GM12878 (cell line): ENCODE data around the gene CNTD1. TPM values are rescaled to one million over a fixed set of nuclear protein-coding genes. Genes with fewer than 3 reads are reported as not detected.

Experiments used
- ATAC-seq: fragments of 200-7000 bp; cut with Tn5 transposase; 3 replicates; pipeline ENCODE4 v1.9.1; 2020; ENCODE audit warnings: mild to moderate bottlenecking, moderate library complexity
- BruUV-seq: library from RNA; stranded (reverse); fragments of 400-500 nt; replicated peaks from 2 replicates; lab custom pipeline; 2021; lab: Mats Ljungman, UMichigan
- CTCF ChIA-PET: fragments of 300-600 bp; sonication (Branson Sonifier 250); formaldehyde crosslinking; extraction: SDS; loops from one replicate; lab custom pipeline; 2021; ENCODE audit warnings: inconsistent platforms; lab: Yijun Ruan, JAX
- POLR2A ChIA-PET: fragments of 350-600 bp; formaldehyde crosslinking; extraction: SDS; loops from one replicate; lab custom pipeline; 2021; ENCODE audit warnings: inconsistent platforms; lab: Charles Lee
- RAD21 ChIA-PET: fragments of 300-600 bp; sonication (Branson Sonifier 250); formaldehyde crosslinking; loops from one replicate; lab custom pipeline; 2023; ENCODE audit warnings: antibody characterized with exemption; ENCODE audit not compliant: unreplicated experiment; lab: Charles Lee
- SMC1A ChIA-PET: fragments of 300-600 bp; sonication (Branson Sonifier 250); formaldehyde crosslinking; loops from one replicate; lab custom pipeline; 2023; ENCODE audit not compliant: unreplicated experiment, uncharacterized antibody; lab: Charles Lee
- DNase-seq: peaks from one replicate; pipeline ENCODE4 v3.0.0-alpha.2; 2011; ENCODE audit warnings: low read depth, low spot score
- FAIRE-seq: peaks from 3 replicates; lab custom pipeline; 2011; peaks lifted over from hg19 to GRCh38; lab: Jason Lieb, UNC
- H2AFZ ChIP-seq: 2 replicates; pipeline ENCODE4 v1.6.0; 2011; ENCODE audit warnings: low read depth, low read length, control low read depth; ENCODE audit not compliant: control insufficient read depth
- H3K27ac ChIP-seq: 2 replicates; pipeline ENCODE4 v1.5.1; 2011; ENCODE audit warnings: control low read depth; ENCODE audit not compliant: control insufficient read depth, insufficient read depth
- H3K27me3 ChIP-seq, 2 experiments: replicated peaks in 1 of 2; 2 replicates each; pipeline versions ENCODE4 v1.6.0 to v1.6.1; 2011; ENCODE audit warnings: low read length in 1 of 2; ENCODE audit not compliant: control insufficient read depth in 2 of 2, insufficient read depth in 2 of 2
- H3K36me3 ChIP-seq, 2 experiments: 2 replicates each; pipeline ENCODE4 v1.5.1; 2011; ENCODE audit warnings: low read length in 1 of 2; ENCODE audit not compliant: control insufficient read depth in 2 of 2, insufficient read depth in 2 of 2
- H3K4me1 ChIP-seq: 2 replicates; pipeline ENCODE4 v1.6.1; 2011; ENCODE audit warnings: mild to moderate bottlenecking, low read length, moderate library complexity, mixed read lengths; ENCODE audit not compliant: control insufficient read depth, insufficient read depth
- H3K4me2 ChIP-seq: 2 replicates; pipeline ENCODE4 v1.6.0; 2011; ENCODE audit warnings: control low read depth; ENCODE audit not compliant: control insufficient read depth, insufficient read depth
- H3K4me3 ChIP-seq: fragments of 200-600 bp; sonication (generic); 2 replicates; pipeline ENCODE4 v1.5.1; 2016
- H3K79me2 ChIP-seq: 2 replicates; pipeline ENCODE4 v1.6.0; 2011; ENCODE audit warnings: low read length; ENCODE audit not compliant: control insufficient read depth, insufficient read depth
- H3K9ac ChIP-seq: 2 replicates; pipeline ENCODE4 v1.8.0; 2011; ENCODE audit warnings: low read length, control low read depth, mixed read lengths; ENCODE audit not compliant: control insufficient read depth, insufficient read depth
- H3K9me3 ChIP-seq: replicated peaks from 3 replicates; pipeline ENCODE4 v1.5.1; 2011; ENCODE audit warnings: mild to moderate bottlenecking, low read length; ENCODE audit not compliant: control insufficient read depth, insufficient read depth
- H4K20me1 ChIP-seq: 2 replicates; pipeline ENCODE4 v1.6.0; 2011; ENCODE audit not compliant: control insufficient read depth, insufficient read depth
- ASH2L ChIP-seq: fragments of 300-600, 200-600 bp; sonication (generic); IDR thresholded peaks from 2 replicates; pipeline ENCODE4 v1.6.1; 2017; ENCODE audit warnings: low read depth, mild to moderate bottlenecking, borderline replicate concordance
- ATF2 ChIP-seq: IDR thresholded peaks from 2 replicates; pipeline ENCODE4 v1.6.1; 2012; ENCODE audit warnings: low read length, inconsistent platforms
- BCL11A ChIP-seq: IDR thresholded peaks from 2 replicates; pipeline ENCODE4 v1.6.1; 2011; ENCODE audit warnings: low read depth, low read length
- BCL3 ChIP-seq: IDR thresholded peaks from 2 replicates; pipeline ENCODE4 v1.6.1; 2011; ENCODE audit warnings: borderline replicate concordance, low read depth, mild to moderate bottlenecking, moderate library complexity, low read length; ENCODE audit not compliant: insufficient read depth, poor library complexity, severe bottlenecking
- CHD4 ChIP-seq: fragments of 200-600 bp; sonication (generic); IDR thresholded peaks from 2 replicates; pipeline ENCODE4 v1.6.1; 2016; ENCODE audit warnings: mild to moderate bottlenecking
- IRF4 ChIP-seq: IDR thresholded peaks from 2 replicates; pipeline ENCODE4 v1.6.1; 2011; ENCODE audit warnings: low read depth, low read length
- KAT2A ChIP-seq: conservative IDR thresholded peaks from 2 replicates; pipeline ENCODE4 v1.6.1; 2011; ENCODE audit warnings: low read depth, low read length; ENCODE audit not compliant: control insufficient read depth
- MEF2A ChIP-seq: IDR thresholded peaks from 2 replicates; pipeline ENCODE4 v1.6.1; 2011; ENCODE audit warnings: low read depth, mild to moderate bottlenecking, low read length, moderate library complexity; ENCODE audit not compliant: insufficient read depth
- MEF2B ChIP-seq: fragments of 450-650 bp; IDR thresholded peaks from 2 replicates; pipeline ENCODE4 v1.6.1; 2018; ENCODE audit warnings: mild to moderate bottlenecking, moderate library complexity; ENCODE audit not compliant: partially characterized antibody, poor library complexity, severe bottlenecking
- NFXL1 ChIP-seq: fragments of 450-650 bp; IDR thresholded peaks from 2 replicates; pipeline ENCODE4 v1.6.1; 2017; ENCODE audit warnings: antibody characterized with exemption, mild to moderate bottlenecking, borderline replicate concordance
- NFYA ChIP-seq: IDR thresholded peaks from 2 replicates; pipeline ENCODE4 v1.6.1; 2011; ENCODE audit warnings: low read depth, mild to moderate bottlenecking, low read length, improper control_type of control experiment, borderline replicate concordance
- SMAD5 ChIP-seq: IDR thresholded peaks from 2 replicates; pipeline ENCODE4 v1.6.1; 2016; ENCODE audit warnings: antibody characterized with exemption, low read depth
- TAF1 ChIP-seq: IDR thresholded peaks from 2 replicates; pipeline ENCODE4 v1.6.1; 2011; ENCODE audit warnings: mild to moderate bottlenecking, low read depth, low read length, borderline replicate concordance
- WGBS: methylation state at CpG from one replicate; pipeline ENCODE4 v1.1.6; 2016; ENCODE audit warnings: low lambda C conversion rate; ENCODE audit not compliant: insufficient replicate concordance, insufficient coverage; ENCODE audit errors: missing lambda C conversion rate; 5-methylcytosine and 5-hydroxymethylcytosine counted together
- in situ Hi-C: fragments of 300-500 bp; cut with MboI; formaldehyde crosslinking; loops from 9 replicates; pipeline ENCODE4 v1.14.3; 2018; ENCODE audit warnings: mixed read lengths
- intact Hi-C: fragments of 100-400 bp; cut with micrococcal nuclease; formaldehyde crosslinking; loops from one replicate; pipeline ENCODE4 v1.14.2; 2022; ENCODE audit not compliant: unreplicated experiment
- polyA plus RNA-seq, 11 experiments: library from polyadenylated mRNA; depleted of rRNA in 4 of 11; unstranded in 6 of 11; stranded (reverse) in 5 of 11; fragments of >200 nt; fragmentation: Nextera tagmentation in 4 of 11; fragmentation: Illumina TruSeq in 1 of 11; extraction: Ambion mirVana in 4 of 11; extraction: Trizol in 1 of 11; gene quantifications; 1 replicate in 1 of 11; 2 replicates in 10 of 11; pipeline versions ENCODE4 v1.2.1 to v1.2.3, GENCODE V29; 2011 to 2016; ENCODE audit warnings: inconsistent platforms in 2 of 11, missing spikeins in 2 of 11, low read depth in 1 of 11
- total RNA-seq, 4 experiments: library from RNA; depleted of rRNA in 3 of 4; stranded (reverse); fragments of >200 nt in 3 of 4; fragmentation: Illumina TruSeq in 1 of 4; extraction: Trizol in 1 of 4; gene quantifications; 2 replicates each; pipeline versions ENCODE4 v1.2.1 to v1.2.3, GENCODE V29; 2013 to 2021
- TF ChIP-seq, protein P1 (sequence below): fragments of 450-650 bp; IDR thresholded peaks from 2 replicates; pipeline ENCODE4 v1.6.1; 2017; ENCODE audit warnings: mild to moderate bottlenecking, moderate library complexity

Gene CNTD1
- total and polyA plus RNA-seq, 10 of the 15 experiments (the other 5 are each of a cell fraction or from before 2014, with no cell fraction given), result 0.06 to 1.5 (median 1.1) TPM; not detected in 4

GRCh38 chr17:42849031-42849430 lies 50.4 kb downstream of the CNTD1 start:
- ChIA-PET POLR2A (no interaction called here), RAD21 (no interaction called here), SMC1A (no interaction called here), CTCF (interaction anchor here (1.0 kb wide), 1 partner anchor 14 kb away, joined by 3 read pairs; no protein-coding TSS in a partner anchor)
- DNase-seq, result no peak
- no peaks in the 10 kb centered on the region for H4K20me1 ChIP-seq
- H3K9me3 ChIP-seq, result no peaks in the 10 kb centered on the region
- peaks cover 5 to 8% of the 10 kb centered on the region in 2 experiments; a peak in 3 of 4 replicates for H3K36me3 ChIP-seq
- H3K27me3 ChIP-seq, result no peaks in the 10 kb centered on the region
- BruUV-seq, result no TSS peak
- ATAC-seq, result no peak
- H3K9ac ChIP-seq, result no peak overlapping the region
- no peak overlapping the region for H3K4me3 ChIP-seq
- no peaks in the 10 kb centered on the region; the same call in 1 of the 2 replicates for H3K4me1 ChIP-seq
- intact Hi-C loops, result loop anchor here (10.0 kb wide), 1 partner anchor 146 kb away; the partner anchor contains the start of gene RPL27
- in situ Hi-C loops, result no loop called here
- no peak for FAIRE-seq
- no peak overlapping the region for H3K4me2 ChIP-seq
- WGBS, result 79% methylated on average over 9 of the region's 9 CpGs
- no peak for TF ChIP-seq CHD4
- TF ChIP-seq MEF2A, result no peak
- TF ChIP-seq NFYA, result no peak
- no peak for TF ChIP-seq MEF2B
- TF ChIP-seq SMAD5, result no peak
- TF ChIP-seq IRF4, result no peak
- TF ChIP-seq BCL3, result no peak
- TF ChIP-seq, protein P1, sequence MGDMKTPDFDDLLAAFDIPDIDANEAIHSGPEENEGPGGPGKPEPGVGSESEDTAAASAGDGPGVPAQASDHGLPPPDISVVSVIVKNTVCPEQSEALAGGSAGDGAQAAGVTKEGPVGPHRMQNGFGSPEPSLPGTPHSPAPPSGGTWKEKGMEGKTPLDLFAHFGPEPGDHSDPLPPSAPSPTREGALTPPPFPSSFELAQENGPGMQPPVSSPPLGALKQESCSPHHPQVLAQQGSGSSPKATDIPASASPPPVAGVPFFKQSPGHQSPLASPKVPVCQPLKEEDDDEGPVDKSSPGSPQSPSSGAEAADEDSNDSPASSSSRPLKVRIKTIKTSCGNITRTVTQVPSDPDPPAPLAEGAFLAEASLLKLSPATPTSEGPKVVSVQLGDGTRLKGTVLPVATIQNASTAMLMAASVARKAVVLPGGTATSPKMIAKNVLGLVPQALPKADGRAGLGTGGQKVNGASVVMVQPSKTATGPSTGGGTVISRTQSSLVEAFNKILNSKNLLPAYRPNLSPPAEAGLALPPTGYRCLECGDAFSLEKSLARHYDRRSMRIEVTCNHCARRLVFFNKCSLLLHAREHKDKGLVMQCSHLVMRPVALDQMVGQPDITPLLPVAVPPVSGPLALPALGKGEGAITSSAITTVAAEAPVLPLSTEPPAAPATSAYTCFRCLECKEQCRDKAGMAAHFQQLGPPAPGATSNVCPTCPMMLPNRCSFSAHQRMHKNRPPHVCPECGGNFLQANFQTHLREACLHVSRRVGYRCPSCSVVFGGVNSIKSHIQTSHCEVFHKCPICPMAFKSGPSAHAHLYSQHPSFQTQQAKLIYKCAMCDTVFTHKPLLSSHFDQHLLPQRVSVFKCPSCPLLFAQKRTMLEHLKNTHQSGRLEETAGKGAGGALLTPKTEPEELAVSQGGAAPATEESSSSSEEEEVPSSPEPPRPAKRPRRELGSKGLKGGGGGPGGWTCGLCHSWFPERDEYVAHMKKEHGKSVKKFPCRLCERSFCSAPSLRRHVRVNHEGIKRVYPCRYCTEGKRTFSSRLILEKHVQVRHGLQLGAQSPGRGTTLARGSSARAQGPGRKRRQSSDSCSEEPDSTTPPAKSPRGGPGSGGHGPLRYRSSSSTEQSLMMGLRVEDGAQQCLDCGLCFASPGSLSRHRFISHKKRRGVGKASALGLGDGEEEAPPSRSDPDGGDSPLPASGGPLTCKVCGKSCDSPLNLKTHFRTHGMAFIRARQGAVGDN, result no peak
- no peak for TF ChIP-seq ASH2L
- no peak for TF ChIP-seq TAF1
- no peak for TF ChIP-seq BCL11A
- no peak for TF ChIP-seq KAT2A
- no peak for TF ChIP-seq NFXL1
- TF ChIP-seq ATF2, result no peak
- no peaks in the 10 kb centered on the region for H3K79me2 ChIP-seq
- H3K27ac ChIP-seq, result no peak overlapping the region
- no peak overlapping the region for H2AFZ ChIP-seq
